Stimulated activated CD8-positive, alpha-beta memory T cell treated with anti-CD3 and anti-CD28 coated beads, Interleukin-7, amount 100 ng/mL, for 48 hours (primary cell): ENCODE data around the gene RECQL.

Source experiments
- DNase-seq, 2 donors: peaks; one replicate each; pipeline ENCODE4 v3.0.0-alpha.2; 2020; ENCODE audit warnings: low read depth in 1 of 2; ENCODE audit errors: extremely low read depth in 1 of 2

Gene RECQL

GRCh38 chr12:21501258-21502163 is at the start of gene RECQL, which contains the start of gene GOLT1B:
RECQL (minus strand) TSS chr12:21501635; CDS start chr12:21499570, 2,065 bp downstream.
GOLT1B (plus strand) TSS chr12:21501789; CDS start chr12:21501924, 135 bp downstream.
- DNase-seq = peak; percentile 74 to 90

- no peak for DNase-seq
Measured at GRCh38 chr12:21547437-21547836, 46.0 kb upstream of the RECQL start.

GRCh38 chr12:21546716-21547115 is 45.3 kb upstream of the RECQL start:
- no peak for DNase-seq

- no peak for DNase-seq
Measured at GRCh38 chr12:21545557-21545956, 44.1 kb upstream of the RECQL start.

GRCh38 chr12:21543151-21543550 is 41.7 kb upstream of the RECQL start:
- DNase-seq = no peak

- DNase-seq = no peak
Measured at GRCh38 chr12:21542403-21542802, 41.0 kb upstream of the RECQL start.

- no peak for DNase-seq
Measured at GRCh38 chr12:21541773-21542172, 40.3 kb upstream of the RECQL start.

- DNase-seq = no peak
Measured at GRCh38 chr12:21539797-21540196, 38.4 kb upstream of the RECQL start.

GRCh38 chr12:21538061-21538653 is 36.7 kb upstream of the RECQL start:
- no peak for DNase-seq

GRCh38 chr12:21529456-21529855 is 28.0 kb upstream of the RECQL start:
- no peak for DNase-seq

GRCh38 chr12:21528953-21529352 is 27.5 kb upstream of the RECQL start:
- DNase-seq = no peak

- DNase-seq = peak; percentile 46 to 47
Measured at GRCh38 chr12:21527451-21528180, 26.2 kb upstream of the RECQL start.

GRCh38 chr12:21526721-21527345 is 25.4 kb upstream of the RECQL start:
- no peak for DNase-seq

GRCh38 chr12:21526053-21526452 is 24.6 kb upstream of the RECQL start, which contains the start of gene SPX:
SPX (plus strand) TSS chr12:21526296; CDS start chr12:21526473, 177 bp downstream.
- no peak for DNase-seq

GRCh38 chr12:21523148-21523547 is 21.7 kb upstream of the RECQL start:
- DNase-seq = no peak

- DNase-seq = no peak
Measured at GRCh38 chr12:21521541-21521940, 20.1 kb upstream of the RECQL start.

- DNase-seq = no peak
Measured at GRCh38 chr12:21518451-21518850, 17.0 kb upstream of the RECQL start.

GRCh38 chr12:21516281-21516680 is 14.8 kb upstream of the RECQL start:
- no peak for DNase-seq

- DNase-seq = no peak
Measured at GRCh38 chr12:21509768-21510167, 8.3 kb upstream of the RECQL start.

GRCh38 chr12:21507849-21508248 is 6.4 kb upstream of the RECQL start:
- DNase-seq = no peak

GRCh38 chr12:21505888-21506287 is 4.5 kb upstream of the RECQL start:
- DNase-seq = no peak
